ENCODE data around the gene SEPSECS. TPM values are rescaled to one million over a fixed set of nuclear protein-coding genes. Genes with fewer than 3 reads are reported as not detected.

Gene SEPSECS
- total RNA-seq, 1 experiment from 2014 or later = 7.3 TPM

DNA sequence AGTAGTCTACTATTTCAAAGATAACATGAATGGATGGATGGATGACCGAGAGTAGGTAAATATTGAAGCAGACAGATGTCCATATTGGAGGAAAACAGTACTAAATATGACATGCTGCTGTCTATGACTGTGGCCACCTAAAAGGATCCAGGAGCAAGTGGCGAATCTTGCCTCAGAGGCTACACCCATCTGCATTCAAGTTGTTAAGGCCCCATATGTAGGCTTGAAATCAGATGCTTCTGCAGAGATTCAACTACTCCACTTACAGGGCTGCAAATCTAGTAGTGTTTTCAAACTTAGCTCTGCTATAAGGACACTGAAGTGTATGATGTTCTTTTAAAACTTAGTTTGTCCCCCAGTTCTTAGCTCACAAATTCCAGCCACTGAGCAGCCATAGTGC lies 28.9 kb downstream of the SEPSECS start:
- no peak for DNase-seq
- H3K27ac ChIP-seq = no peak overlapping the region

DNA sequence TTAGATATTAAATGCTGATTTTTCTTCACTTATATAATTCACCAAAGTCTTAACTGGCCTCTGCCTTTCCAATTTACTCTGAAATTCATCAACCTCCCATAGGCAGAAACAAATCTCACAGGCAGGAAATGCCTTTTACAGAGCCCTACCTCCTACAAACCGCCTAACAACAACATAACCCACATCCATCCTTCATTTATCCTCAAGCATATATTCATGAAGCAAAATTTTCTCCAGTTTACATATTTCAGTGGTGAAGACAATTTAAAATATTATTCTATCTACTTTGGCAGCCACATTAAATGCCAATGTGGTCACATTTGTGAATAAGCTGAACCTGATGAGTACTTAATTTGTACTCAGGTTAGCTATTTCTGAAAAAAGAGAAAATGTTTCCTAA lies 30.3 kb downstream of the SEPSECS start:
- Histone ChIP-seq H3K27ac (no peak overlapping the region), H3K36me3 (no peaks in the 10 kb centered on the region), H3K9me3 (replicated peaks) (no peaks in the 10 kb centered on the region), H3K4me1 (peaks cover 7% of the 10 kb centered on the region), H3K4me3 (no peak overlapping the region), H3K27me3 (no peaks in the 10 kb centered on the region; the same call in 1 of the 2 replicates)
- DNase-seq = no peak

More for the DNA sequence above, 28.9 kb downstream of the SEPSECS start:
- no peaks in the 10 kb centered on the region for H3K27me3 ChIP-seq
- no peaks in the 10 kb centered on the region for H3K36me3 ChIP-seq
- no peak overlapping the region for H3K4me3 ChIP-seq
- no peaks in the 10 kb centered on the region for H3K9me3 ChIP-seq (replicated peaks)
- peaks cover 7% of the 10 kb centered on the region for H3K4me1 ChIP-seq

DNA sequence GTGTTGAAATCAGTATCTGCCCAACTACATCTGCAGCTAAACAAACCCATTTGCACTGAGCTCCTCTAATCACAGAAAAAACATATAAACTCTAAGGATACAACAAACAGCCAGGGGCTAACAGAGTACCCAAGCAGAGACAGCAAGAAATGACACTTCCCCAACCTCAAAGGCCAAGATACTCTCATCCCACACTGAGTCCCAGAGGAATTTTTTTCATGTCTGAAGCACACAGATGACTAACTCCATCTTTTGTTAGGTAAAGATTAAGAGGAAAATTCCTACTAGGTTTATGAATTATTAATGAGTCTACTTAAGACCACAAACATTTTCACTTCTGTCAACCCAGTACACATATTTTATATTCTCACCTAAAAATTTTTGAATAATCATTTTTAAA lies 31.6 kb downstream of the SEPSECS start:
- no peaks in the 10 kb centered on the region for H3K36me3 ChIP-seq
- no peaks in the 10 kb centered on the region for H3K9me3 ChIP-seq (replicated peaks)
- H3K4me1 ChIP-seq = peaks cover 7% of the 10 kb centered on the region
- DNase-seq = peak in 1 of 2 experiments; percentile 58
- no peak overlapping the region for H3K4me3 ChIP-seq
- no peak overlapping the region for H3K27ac ChIP-seq
- no peaks in the 10 kb centered on the region; the same call in 1 of the 2 replicates for H3K27me3 ChIP-seq

DNA sequence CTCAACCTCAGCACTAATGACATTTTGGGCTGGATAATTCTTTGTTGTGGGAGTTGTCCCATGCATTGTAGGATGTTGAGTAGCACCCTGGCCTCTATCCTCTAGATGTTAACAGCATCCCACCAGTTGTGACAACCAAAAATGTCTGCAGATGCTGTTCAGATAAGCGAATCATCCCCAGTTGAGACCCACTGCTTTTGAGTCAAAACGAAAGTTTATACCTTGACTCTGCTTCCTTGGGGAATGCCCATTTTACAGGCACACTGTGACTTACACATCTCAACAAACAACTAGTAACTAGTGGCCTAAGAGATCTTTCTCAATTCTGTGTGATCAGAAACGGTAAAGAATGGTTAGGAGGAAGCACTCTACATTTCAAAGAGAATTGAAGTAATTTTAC lies 37.0 kb downstream of the SEPSECS start:
- DNase-seq = no peak
- Histone ChIP-seq H3K9me3 (replicated peaks) (no peaks in the 10 kb centered on the region), H3K36me3 (no peaks in the 10 kb centered on the region), H3K27ac (no peak overlapping the region), H3K4me1 (peaks cover under 1% of the 10 kb centered on the region; the same call in 1 of the 2 replicates), H3K4me3 (no peak overlapping the region), H3K27me3 (no peaks in the 10 kb centered on the region; the same call in 1 of the 2 replicates)

DNA sequence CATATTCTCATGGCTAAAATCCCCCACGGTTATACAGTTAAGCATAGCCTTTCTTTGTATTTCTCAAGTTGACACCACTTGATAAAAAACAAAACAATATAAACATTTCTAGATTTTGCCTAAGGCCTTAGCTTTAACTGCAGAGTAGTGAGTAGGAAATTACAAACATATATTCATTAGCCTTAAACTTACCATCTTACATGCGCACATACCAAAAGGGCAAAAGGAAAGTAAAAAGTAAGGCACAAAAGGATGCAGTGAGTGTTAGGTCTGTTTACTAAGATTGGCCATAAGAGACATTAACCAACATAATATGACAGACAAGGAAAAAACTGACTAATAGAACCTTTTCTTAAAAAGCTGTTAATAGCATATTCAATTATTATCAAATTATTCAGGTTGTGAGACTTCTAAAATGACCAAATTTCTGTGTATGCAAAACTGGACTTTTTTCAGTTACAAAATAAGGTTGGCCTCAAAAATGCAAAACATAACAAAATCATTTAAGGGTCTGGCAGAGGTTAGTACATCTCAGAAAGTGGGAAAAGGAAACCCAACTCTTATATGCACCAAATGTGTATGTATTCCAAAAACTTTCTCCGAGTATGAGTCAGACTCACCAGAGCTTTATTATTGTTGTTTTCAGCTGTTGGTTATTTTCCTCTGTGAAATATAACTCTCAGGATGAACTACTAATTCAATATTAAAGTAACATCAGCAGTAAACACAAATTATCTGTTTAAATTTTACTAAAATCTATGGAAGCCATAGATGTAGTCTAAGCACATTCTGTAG lies 39.9 kb downstream of the SEPSECS start:
- H3K27me3 ChIP-seq = no peaks in the 10 kb centered on the region
- DNase-seq = no peak
- no peaks in the 10 kb centered on the region for H3K36me3 ChIP-seq
- H3K9me3 ChIP-seq (replicated peaks) = no peaks in the 10 kb centered on the region
- H3K4me1 ChIP-seq = no peaks in the 10 kb centered on the region
- no peak overlapping the region for H3K4me3 ChIP-seq
- no peak overlapping the region for H3K27ac ChIP-seq

DNA sequence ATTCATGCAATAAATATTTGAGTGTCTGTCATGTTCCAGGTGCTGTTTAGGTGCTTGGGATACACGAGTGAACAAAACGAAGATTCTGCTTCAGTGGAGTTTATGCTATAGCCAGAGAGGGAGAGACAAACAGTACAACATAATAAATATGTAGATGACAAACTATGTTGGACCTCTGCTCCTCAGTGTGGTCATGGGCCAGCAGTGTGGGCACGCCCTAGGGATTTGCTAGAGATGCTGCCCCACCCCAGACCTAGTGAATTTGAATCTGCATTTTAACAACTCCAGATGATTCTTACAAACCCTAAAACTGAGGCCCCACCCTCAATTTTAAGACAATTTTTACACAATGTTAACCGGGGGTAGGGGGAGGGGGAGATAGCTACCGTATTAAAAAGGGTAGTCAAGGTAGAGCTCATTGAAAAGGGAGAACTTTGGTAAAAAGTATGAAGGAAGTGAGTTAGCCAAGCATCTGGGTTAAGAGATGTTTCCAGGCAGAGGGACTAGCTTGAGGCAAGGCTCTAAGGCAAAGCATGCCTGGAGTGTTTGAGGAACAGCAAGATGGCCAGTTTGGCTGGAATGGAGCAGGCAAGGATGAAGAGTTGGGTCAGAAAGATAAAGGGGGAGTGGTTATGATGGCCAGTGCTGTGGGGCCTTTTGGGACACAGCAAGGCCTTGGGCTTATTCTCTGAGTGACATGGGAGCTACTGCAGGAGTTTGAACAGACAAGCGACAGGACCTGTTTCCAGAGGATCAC lies 42.4 kb downstream of the SEPSECS start:
- no peak overlapping the region for H3K27ac ChIP-seq
- no peak for DNase-seq
- no peak overlapping the region for H3K4me3 ChIP-seq
- H3K9me3 ChIP-seq (replicated peaks) = no peaks in the 10 kb centered on the region
- H3K27me3 ChIP-seq = no peaks in the 10 kb centered on the region
- H3K4me1 ChIP-seq = peaks cover 18% of the 10 kb centered on the region
- H3K36me3 ChIP-seq = no peaks in the 10 kb centered on the region

DNA sequence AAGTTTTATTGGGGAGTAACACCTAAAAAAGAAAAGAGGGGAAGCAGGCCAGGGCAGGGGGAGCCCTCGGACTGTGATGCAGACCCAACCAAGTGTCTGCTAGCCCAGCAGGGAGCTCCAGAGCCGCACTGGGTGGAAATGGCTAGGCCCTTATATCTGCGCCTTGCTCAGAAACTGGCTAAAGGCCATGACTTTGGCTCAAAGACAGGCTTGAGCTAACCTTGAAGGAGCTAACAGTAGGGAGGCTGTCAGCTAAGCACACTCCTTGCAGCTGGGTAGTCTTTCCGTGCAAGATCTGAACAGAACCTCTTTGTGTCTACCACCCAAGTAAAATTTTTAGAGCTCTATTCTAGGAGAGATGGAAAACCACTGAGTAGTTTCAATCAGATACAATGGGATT lies 43.0 kb downstream of the SEPSECS start:
- no peak for DNase-seq
- Histone ChIP-seq H3K36me3 (no peaks in the 10 kb centered on the region), H3K27me3 (no peaks in the 10 kb centered on the region), H3K4me1 (peaks cover 19% of the 10 kb centered on the region), H3K9me3 (replicated peaks) (no peaks in the 10 kb centered on the region), H3K27ac (no peak overlapping the region), H3K4me3 (no peak overlapping the region)

DNA sequence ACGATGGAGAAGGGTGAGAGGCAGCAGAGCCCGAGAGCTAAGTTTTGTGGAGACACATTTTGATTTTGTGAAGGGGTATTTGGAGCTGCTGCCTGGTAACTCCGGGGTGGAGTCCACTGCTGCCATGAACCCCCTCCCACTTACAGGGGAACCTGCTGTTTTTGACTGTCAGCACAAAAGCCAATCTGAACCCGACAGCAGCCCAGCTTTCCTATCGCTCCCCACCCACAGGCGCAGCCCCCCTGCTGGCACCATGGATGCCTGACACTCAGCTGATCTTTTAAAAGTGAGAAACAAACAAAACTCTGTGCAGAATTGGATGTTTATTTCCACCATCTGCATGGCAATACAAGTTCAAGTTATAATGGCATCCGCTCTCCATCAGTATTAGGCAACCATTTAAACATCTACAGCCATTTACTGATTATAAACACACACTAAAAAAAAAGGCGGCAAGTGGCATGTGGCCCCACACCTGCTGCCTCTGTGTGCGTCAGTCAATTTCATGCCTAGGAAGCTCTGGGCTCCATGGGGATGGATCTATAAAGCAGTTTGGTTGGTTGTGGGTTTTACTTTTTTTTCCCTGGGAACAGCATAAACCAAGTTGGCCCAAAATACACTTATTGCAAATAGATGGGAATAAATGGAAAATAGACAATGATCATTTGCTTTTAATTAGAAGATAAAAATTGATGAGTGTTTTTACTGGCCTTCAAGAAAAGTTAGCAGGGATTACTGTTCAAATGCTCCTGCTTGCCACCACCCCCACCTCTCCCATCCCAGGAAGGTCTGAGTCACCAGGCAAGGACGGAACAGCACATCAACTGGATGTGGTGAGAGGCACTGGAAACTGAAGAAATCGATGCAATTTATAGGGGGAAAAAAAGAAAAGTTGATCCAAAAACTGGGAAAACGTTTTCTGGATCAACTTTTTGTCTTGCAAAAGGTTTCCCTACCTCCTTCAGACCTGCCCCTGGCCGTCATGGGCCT lies 46.0 kb downstream of the SEPSECS start:
- peaks cover 19% of the 10 kb centered on the region for H3K4me1 ChIP-seq
- no peaks in the 10 kb centered on the region for H3K36me3 ChIP-seq
- H3K9me3 ChIP-seq (replicated peaks) = no peaks in the 10 kb centered on the region
- no peak overlapping the region for H3K4me3 ChIP-seq
- H3K27ac ChIP-seq = peak overlapping the region; percentile 1; the same call in 1 of the 2 replicates
- DNase-seq = peak; percentile 52 to 65
- no peaks in the 10 kb centered on the region for H3K27me3 ChIP-seq

DNA sequence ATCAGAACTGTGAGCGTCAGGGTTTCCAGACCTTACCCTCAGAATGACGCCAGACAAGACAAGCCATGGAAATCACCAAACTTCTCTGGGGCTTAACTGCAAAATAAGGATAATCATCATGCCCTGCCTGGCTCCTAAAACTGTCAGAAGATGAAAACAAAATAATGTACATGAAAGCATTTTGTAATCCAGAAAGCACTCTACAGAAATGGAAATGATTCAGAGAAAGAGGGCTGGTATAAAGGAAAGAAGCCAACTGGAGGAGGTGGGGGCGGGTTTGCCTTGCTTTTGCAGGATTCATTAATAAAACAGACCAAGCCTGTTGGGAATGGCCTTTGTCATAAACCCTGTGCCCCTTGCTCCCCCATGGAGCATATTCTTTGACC lies 47.3 kb downstream of the SEPSECS start:
- Histone ChIP-seq H3K27me3 (no peaks in the 10 kb centered on the region), H3K36me3 (no peaks in the 10 kb centered on the region), H3K27ac (no peak overlapping the region), H3K9me3 (replicated peaks) (no peaks in the 10 kb centered on the region), H3K4me1 (peaks cover 22% of the 10 kb centered on the region), H3K4me3 (no peak overlapping the region)
- no peak for DNase-seq

DNA sequence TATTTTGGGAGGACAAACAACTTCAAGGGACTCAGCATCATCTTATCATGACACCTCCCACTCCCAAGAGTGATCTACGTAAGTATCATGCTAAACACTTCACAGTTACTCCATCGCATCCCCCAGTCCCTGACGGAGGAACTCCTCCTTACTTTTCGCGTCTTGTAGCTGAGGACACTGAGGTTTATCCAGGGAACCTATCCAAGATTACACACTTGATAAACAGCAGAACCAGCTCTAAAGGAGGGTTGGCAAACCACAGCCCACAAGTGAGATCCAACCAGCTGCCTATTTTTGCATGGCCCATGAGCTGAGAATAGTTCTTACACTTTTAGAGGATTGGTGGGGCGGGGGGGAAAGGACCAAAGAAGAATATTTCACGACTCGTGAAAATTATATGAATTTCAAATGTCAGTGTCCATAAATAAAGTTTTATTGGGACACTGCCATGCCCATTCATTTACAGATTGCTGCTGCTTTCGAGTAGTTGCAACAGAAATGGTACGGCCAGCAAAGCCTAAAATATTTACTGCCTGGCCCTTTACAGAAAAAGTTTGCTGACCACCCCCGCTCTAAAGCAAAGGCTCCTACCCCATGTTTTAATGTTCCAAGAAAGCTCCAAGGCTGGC lies 47.8 kb downstream of the SEPSECS start:
- Histone ChIP-seq H3K4me1 (peaks cover 27% of the 10 kb centered on the region), H3K27ac (no peak overlapping the region), H3K4me3 (no peak overlapping the region), H3K27me3 (no peaks in the 10 kb centered on the region), H3K9me3 (replicated peaks) (no peaks in the 10 kb centered on the region), H3K36me3 (no peaks in the 10 kb centered on the region)
- no peak for DNase-seq

DNA sequence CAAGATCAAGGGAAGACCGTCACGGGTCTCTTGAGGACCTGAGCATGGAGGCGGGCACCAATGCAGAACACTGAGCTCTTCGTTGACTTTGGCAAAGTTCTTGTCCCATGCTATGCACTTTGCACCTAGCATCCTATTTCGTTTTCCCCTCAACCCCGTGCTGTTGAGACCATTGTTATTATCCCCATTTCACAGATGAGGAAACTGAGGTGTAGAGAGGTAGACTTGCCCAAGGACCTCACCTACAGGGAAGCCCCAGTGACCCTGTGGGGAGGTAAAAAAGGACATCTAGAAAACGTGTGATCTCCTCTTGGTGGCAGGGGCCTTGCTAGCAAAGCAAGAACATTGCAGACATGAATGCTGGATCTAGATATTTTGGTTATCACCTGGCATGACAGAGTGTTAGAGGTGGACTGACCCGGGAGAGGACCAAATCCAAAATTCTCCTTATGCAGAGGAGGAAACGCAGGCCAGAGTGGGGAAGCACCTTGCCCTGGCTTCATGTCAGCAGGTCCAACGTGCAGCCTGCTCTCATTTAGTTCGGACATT lies 48.5 kb downstream of the SEPSECS start:
- Histone ChIP-seq H3K27me3 (no peaks in the 10 kb centered on the region), H3K4me3 (no peak overlapping the region), H3K4me1 (peaks cover 31% of the 10 kb centered on the region), H3K27ac (no peak overlapping the region), H3K36me3 (no peaks in the 10 kb centered on the region), H3K9me3 (replicated peaks) (no peaks in the 10 kb centered on the region)
- DNase-seq = no peak

DNA sequence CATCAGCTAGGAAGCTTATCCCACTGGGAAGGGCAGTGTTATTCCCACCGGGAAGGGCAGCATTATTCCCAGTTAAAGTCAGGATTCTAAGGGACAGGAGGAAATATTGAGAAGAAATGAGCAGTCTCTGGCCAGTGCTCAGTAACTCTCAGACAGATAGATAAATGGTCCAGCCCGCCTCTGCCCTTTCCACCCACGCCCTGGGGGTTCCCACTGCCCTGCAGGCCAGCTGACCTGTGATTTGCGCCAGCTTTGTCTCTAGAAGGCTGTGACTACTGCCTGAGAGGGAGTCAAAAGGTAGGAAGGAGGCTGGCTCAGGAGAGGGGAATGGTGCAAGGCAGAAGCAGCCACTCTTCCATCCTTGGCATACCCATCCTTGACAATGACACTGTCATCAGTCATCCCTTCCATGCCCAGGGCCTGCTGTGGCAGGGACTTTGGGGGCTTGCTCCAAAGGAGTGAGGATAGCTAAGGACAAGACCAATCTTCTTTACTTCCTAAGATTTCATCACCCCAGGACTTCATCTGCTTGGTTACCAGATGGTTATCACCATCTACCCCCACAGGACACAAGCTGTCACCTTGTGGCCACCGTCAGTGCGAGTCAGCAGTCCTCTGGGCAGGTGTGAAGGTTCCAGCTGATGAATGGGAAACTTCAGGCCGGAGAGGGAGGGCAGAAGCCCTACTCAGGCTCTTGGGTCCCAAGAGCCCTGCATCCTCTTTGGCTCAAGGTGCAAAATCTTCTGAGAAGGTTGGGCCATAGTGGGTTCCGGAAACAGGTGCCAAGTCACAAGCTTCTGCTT lies 49.5 kb downstream of the SEPSECS start:
- no peaks in the 10 kb centered on the region for H3K9me3 ChIP-seq (replicated peaks)
- H3K27me3 ChIP-seq = no peaks in the 10 kb centered on the region
- peaks cover 31% of the 10 kb centered on the region for H3K4me1 ChIP-seq
- H3K36me3 ChIP-seq = no peaks in the 10 kb centered on the region
- no peak overlapping the region for H3K27ac ChIP-seq
- no peak for DNase-seq
- H3K4me3 ChIP-seq = no peak overlapping the region

DNA sequence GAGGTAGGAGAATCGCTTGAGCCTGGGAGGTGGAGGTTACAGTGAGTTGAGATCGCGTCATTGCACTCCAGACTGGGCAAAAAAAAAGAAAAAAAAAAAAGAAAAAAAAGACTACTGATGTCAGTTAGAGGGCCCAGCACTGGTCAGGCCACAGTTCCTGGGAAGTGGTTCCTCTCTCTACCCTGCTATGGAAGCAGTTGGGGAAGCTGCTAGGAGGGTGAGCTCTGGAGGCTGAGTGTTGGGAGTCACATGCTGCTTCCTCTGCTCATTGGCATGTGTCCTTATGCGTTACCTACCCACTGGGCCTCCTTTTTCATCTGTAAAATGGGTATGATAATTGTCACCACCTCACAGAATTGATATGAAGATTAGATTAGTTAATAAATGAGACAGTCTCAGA lies 50.7 kb downstream of the SEPSECS start:
- peaks cover 26% of the 10 kb centered on the region for H3K4me1 ChIP-seq
- no peak overlapping the region for H3K4me3 ChIP-seq
- H3K36me3 ChIP-seq = no peaks in the 10 kb centered on the region
- H3K27ac ChIP-seq = no peak overlapping the region
- no peak for DNase-seq
- H3K9me3 ChIP-seq (replicated peaks) = no peaks in the 10 kb centered on the region
- no peaks in the 10 kb centered on the region for H3K27me3 ChIP-seq

Measured in SJCRH30 (cell line).